Muscle layer of colon (tissue), 2 donors: ENCODE measurements around the gene THG1L.

Experiments
- H3K27ac ChIP-seq: one replicate; pipeline ENCODE4 v1.7.0; 2013; ENCODE audit warnings: low read depth, mild to moderate bottlenecking, low read length, moderate library complexity
- H3K27me3 ChIP-seq, 2 donors: one replicate each; pipeline ENCODE4 v1.7.0; 2013; ENCODE audit warnings: low read length in 2 of 2, mild to moderate bottlenecking in 2 of 2; ENCODE audit not compliant: insufficient read depth in 2 of 2, control insufficient read depth in 1 of 2
- H3K36me3 ChIP-seq: one replicate; pipeline ENCODE4 v1.7.0; 2013; ENCODE audit warnings: mild to moderate bottlenecking, low read length; ENCODE audit not compliant: insufficient read depth
- H3K4me1 ChIP-seq: one replicate; pipeline ENCODE4 v1.7.0; 2013; ENCODE audit warnings: mild to moderate bottlenecking, low read length; ENCODE audit not compliant: insufficient read depth
- H3K4me3 ChIP-seq, 2 donors: one replicate each; pipeline ENCODE4 v1.7.0; 2013; ENCODE audit warnings: low read length in 2 of 2, low read depth in 1 of 2, mild to moderate bottlenecking in 1 of 2, moderate library complexity in 1 of 2
- H3K9ac ChIP-seq: one replicate; pipeline ENCODE4 v1.7.0; 2013; ENCODE audit warnings: low read length
- H3K9me3 ChIP-seq: one replicate; pipeline ENCODE4 v1.7.0; 2013; ENCODE audit warnings: mild to moderate bottlenecking, low read length
- donor health status: abdominal sarcoma.
- donor health status: Adenocarcinoma of cecum.

THG1L gene

DNA sequence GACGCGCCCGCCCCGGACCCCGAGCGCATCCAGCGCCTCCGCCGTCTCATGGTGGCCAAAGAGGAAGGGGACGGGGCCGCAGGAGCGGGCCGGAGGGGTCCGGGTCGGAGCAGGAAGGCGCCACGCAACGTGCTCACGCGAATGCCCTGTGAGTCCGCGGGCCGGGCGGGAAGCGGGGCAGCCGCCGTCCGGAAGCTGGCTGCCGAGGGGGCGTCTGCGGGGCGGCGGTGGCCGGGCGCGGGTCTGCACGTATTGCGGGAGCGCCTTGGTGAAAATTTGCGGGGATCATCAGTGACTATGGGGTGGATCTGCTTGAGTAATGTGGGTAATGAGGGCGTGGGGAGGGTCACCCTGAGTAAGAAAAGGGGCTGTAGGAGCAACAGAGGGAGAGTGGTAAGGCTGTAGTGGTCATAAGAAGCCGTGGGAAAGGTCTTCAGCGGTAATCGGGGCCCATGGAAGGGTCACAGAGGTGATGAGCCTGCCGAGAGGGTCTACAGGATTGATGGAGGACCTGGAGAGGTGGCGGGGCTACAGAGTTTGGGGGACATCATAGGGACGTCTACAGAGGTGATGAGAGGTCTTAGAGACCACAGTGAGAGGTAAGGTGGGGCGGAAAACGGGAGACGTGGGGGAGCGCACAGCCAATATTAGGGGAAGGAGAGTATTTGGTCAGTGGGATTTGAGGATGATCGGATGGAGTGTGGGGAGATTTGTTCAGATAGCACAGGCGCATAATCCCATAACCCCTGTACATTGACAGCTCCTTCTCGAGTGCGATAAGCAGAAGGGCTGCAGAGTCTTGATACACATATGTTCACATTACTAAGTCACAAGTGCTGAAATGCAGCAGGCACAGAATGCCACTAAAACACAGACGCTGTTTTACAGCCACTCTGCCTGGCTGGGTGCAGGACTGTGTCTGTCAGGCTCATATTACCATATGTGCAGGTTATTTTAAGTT, 13.1 kb downstream of the THG1L start:
- Histone ChIP-seq H3K9ac (peak overlapping the region; percentile 78), H3K4me3 (peak overlapping the region; percentile 70 to 83), H3K9me3 (no peaks in the 10 kb centered on the region), H3K4me1 (peaks cover 22% of the 10 kb centered on the region), H3K27me3 (no peaks in the 10 kb centered on the region), H3K36me3 (peaks cover 9% of the 10 kb centered on the region), H3K27ac (peak overlapping the region; percentile 55)

- Histone ChIP-seq H3K4me1 (peaks cover 28% of the 10 kb centered on the region), H3K27me3 (no peaks in the 10 kb centered on the region), H3K27ac (peak overlapping the region; percentile 27), H3K36me3 (peaks cover 2% of the 10 kb centered on the region), H3K9me3 (no peaks in the 10 kb centered on the region), H3K9ac (peak overlapping the region; percentile 78), H3K4me3 (peak overlapping the region in 1 of 2 donors; percentile 83)
Observed at GRCh38 chr5:157745041-157745456, 13.8 kb downstream of the THG1L start.

- no peak overlapping the region for H3K9ac ChIP-seq
Observed at GRCh38 chr5:157747173-157747740, 16.0 kb downstream of the THG1L start.

DNA sequence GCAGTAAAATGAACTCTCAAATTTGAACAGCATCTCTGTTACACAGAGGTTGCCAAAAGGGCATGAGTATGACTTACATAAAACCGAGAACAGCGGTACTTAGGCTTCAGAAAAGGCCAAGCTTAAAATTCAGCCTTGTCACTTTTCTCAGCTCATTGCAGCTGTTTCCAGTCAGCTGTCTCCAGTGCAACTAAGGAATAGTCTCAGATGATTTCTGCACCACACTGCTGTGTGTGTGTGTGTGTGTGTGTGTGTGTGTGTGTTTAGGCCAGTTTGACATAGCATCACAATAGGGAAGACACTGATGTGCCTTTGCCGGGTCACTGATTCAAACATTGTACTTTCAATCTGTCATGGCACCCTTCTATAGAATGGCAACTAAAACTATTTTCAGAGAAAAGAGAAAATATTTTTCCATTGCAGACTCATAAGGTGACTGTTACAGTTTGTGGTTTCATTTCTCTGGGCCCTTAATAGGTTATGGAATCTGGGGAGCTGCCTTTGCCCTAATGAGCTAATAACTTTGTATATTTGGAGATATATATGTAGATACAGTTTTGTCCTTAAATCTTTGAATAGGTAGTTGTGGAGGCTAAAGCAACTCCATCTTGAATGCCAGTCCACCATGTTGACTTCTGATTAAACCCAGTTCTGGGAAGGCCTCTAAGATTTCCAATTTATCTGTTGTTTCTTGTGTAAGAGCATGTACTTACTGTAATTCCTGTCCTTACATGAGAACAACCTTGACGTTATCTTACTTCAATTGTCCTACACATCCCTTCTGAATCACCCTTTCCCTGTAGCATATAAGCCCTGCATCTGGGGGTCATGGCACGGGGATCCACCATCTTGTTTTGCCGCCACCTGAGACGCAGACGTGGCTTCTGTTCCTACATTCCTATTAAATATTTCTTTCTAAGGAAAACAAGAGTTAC, 16.8 kb downstream of the THG1L start:
- Histone ChIP-seq H3K36me3 (peaks cover 10% of the 10 kb centered on the region), H3K9ac (no peak overlapping the region), H3K4me3 (no peak overlapping the region), H3K27ac (no peak overlapping the region), H3K4me1 (peaks cover 29% of the 10 kb centered on the region), H3K9me3 (no peaks in the 10 kb centered on the region), H3K27me3 (no peaks in the 10 kb centered on the region)

More at GRCh38 chr5:157747173-157747740, 16.0 kb downstream of the THG1L start:
- Histone ChIP-seq H3K9me3 (no peaks in the 10 kb centered on the region), H3K27ac (no peak overlapping the region), H3K36me3 (peaks cover 6% of the 10 kb centered on the region), H3K27me3 (no peaks in the 10 kb centered on the region), H3K4me3 (no peak overlapping the region), H3K4me1 (peaks cover 32% of the 10 kb centered on the region)

DNA sequence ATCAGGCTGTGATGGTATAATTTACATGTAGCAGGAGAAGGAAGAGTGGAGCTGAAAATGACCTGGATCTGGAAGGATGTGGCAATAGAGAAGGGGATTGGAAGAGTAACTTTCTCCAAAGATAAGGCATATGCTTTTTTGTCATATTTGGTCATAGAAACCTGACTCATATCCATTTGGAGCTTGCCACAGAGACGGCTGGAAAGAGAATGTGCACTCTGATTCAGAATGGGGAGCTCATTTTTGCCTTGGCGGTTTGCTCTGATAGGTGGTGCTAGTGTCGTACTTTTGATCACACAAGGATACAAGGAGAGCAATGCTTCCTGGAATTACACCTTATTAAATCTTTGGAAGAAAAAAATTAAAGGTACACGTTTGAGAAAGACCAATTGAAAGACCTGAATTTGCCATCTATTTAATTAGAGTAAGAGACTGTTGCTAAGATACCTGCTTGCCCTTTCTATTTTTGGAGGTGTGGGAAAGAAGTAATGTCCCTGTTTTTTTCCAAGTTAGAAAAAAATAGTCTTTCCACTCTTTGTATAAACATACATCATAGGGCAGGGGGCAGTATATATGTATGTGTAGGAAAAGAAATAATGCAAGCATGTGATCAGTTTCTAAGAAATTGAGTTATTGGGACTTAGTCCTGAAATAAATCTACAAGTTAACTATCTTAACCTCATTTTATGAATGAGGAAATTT, 17.7 kb downstream of the THG1L start:
- Histone ChIP-seq H3K27ac (no peak overlapping the region), H3K27me3 (no peaks in the 10 kb centered on the region), H3K4me1 (peaks cover 26% of the 10 kb centered on the region), H3K9ac (no peak overlapping the region), H3K36me3 (peaks cover 17% of the 10 kb centered on the region), H3K9me3 (no peaks in the 10 kb centered on the region), H3K4me3 (no peak overlapping the region)

DNA sequence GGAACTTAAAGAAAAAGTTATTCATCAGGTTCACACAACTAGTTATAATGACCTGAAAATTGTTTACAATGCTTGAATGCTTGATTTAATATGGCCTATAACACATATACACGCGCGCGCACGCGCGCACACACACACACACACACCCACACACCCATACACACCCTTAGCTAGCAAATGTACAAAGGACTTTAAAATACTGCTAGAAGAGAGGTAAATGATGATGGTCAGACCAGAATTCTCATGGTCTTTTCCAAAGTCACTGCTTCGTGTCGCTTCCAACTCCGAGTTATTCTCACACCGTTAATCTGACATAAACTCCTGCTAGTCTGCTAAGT, 18.2 kb downstream of the THG1L start:
- H3K9ac ChIP-seq: no peak overlapping the region
- no peaks in the 10 kb centered on the region for H3K27me3 ChIP-seq
- no peak overlapping the region for H3K27ac ChIP-seq
- no peaks in the 10 kb centered on the region for H3K9me3 ChIP-seq
- H3K36me3 ChIP-seq: peaks cover 17% of the 10 kb centered on the region
- H3K4me3 ChIP-seq: no peak overlapping the region
- peaks cover 26% of the 10 kb centered on the region for H3K4me1 ChIP-seq

DNA sequence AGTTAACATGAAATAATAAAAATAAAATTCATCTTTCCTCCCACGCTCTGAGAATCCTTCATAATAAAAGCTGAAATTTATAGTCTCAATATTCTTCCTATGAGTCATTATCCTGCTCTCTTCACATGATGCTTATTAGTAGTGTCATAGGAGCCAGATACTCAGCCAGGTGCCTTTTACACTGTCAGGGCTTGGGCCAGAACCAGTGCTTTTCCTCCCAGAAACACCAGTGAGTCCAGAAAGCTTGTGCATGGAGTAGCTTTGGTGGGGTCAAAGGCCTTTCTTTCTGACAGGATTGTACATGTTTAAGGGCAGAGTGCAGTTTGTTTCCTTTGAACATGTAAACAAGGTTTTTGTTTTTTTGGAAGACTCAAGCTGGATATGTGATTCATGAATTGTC, 19.1 kb downstream of the THG1L start:
- Histone ChIP-seq H3K4me3 (no peak overlapping the region), H3K4me1 (peaks cover 19% of the 10 kb centered on the region), H3K27ac (no peak overlapping the region), H3K9ac (no peak overlapping the region), H3K36me3 (peaks cover 25% of the 10 kb centered on the region), H3K27me3 (no peaks in the 10 kb centered on the region), H3K9me3 (no peaks in the 10 kb centered on the region)

DNA sequence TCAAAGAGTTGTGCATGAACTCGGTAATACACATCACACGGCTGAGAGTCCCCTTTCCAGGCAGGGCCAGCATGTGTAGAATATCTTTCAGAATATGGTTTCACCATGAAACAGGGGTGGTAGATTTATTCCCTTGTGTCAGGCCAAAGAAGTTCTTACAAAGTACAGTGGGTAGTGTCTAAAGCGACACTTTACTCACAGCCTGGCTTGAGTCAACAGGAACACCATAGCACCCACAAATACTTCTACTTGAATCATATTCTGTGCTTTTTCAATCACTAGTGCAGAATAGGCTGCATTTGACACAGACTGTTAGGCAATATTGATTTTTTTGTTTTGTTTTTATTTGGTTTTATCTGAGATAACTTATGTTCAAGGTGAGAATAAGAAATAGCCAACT, 24.9 kb downstream of the THG1L start:
- Histone ChIP-seq H3K9me3 (no peaks in the 10 kb centered on the region), H3K27ac (no peak overlapping the region), H3K4me3 (no peak overlapping the region), H3K36me3 (peaks cover 35% of the 10 kb centered on the region), H3K4me1 (no peaks in the 10 kb centered on the region), H3K27me3 (no peaks in the 10 kb centered on the region), H3K9ac (no peak overlapping the region)

- Histone ChIP-seq H3K9me3 (no peaks in the 10 kb centered on the region), H3K27me3 (no peaks in the 10 kb centered on the region), H3K27ac (no peak overlapping the region), H3K4me1 (no peaks in the 10 kb centered on the region), H3K9ac (no peak overlapping the region), H3K36me3 (peaks cover 18% of the 10 kb centered on the region), H3K4me3 (no peak overlapping the region)
Observed at GRCh38 chr5:157758706-157759105, 27.5 kb downstream of the THG1L start.

DNA sequence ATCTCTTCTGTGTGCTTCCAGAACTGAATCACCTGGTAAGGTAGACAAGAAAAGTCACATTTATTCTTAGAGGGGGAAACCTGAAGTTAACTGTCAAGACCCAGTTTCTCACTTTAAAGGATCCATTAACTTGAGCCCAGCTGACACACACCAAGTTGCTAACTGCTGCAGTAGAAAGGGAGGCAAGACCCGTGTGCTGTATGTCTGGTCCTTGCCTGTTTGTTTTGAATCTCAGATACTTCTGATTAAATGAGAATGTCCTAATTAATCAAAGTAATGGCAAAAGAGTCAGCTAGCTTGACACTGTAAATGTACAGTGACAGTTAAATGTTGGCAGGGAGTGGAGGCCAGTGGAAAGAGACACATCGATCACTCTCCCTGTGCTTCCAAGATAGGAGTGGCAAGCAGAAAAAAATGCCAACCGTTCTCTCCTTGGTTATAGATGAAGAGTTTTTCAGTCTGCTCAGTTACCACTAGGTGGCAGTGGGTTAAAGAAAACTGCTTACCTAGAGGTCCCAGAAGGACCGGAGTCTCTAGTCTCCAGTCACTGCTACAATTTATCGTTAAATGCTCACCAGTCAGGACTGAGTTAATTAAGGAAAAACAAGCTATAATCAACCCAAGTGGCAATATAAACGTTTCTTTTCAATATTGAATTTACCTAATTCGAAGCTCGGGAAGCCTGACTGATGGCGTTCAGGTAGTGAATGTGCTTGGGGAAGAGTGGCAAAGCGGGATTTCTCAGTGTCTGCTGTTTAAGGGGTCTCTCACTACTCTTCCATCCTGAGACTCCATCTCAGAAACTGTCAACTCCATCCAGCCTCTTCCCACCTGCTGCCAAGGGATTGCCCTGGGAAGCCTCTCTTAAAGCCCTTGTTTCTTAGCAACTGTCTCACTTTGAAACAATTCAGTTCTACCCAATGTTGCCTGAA, 30.7 kb downstream of the THG1L start:
- Histone ChIP-seq H3K4me3 (no peak overlapping the region), H3K27me3 (no peaks in the 10 kb centered on the region), H3K9ac (peak overlapping the region; percentile 38), H3K4me1 (no peaks in the 10 kb centered on the region), H3K27ac (no peak overlapping the region), H3K9me3 (no peaks in the 10 kb centered on the region), H3K36me3 (no peaks in the 10 kb centered on the region)
